Measurements from ENCODE around the gene DLST. TPM values are rescaled to one million over a fixed set of nuclear protein-coding genes. Genes with fewer than 3 reads are reported as not detected.

The DLST gene
- polyA plus RNA-seq, 1 donor: 70.7 TPM

DNA sequence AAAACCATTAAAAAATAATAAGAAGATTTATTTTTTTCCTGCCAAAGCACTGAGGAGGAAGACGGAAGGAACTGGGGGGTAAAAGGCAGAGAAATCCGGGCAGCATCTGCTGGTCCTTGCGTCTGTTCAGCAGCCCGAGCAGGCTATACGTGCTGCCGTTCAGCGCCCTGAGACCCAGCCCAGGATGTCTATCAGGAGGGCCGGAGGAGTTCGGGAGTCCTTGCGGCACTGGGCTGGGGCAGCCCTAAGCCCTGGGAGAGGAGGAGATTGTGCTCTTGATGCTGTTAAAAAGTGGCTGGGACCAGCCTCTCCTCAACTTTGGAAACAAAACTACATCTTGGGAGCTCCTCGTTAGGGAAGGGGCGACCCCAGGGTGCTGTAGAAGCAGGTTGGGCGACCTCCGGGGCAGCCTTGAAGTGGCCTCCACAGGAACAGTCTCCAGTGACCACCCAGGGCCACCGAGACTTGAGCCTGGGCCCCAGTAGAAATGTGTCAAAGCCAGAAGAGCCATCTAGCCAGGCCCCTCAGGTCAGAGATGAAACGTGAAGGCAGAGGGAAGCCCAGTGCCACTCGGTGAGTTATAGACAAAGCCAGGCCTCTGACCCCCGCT lies 59.3 kb downstream of the DLST start:
- DNase-seq (ENCODE audit: low read depth): no peak

DNA sequence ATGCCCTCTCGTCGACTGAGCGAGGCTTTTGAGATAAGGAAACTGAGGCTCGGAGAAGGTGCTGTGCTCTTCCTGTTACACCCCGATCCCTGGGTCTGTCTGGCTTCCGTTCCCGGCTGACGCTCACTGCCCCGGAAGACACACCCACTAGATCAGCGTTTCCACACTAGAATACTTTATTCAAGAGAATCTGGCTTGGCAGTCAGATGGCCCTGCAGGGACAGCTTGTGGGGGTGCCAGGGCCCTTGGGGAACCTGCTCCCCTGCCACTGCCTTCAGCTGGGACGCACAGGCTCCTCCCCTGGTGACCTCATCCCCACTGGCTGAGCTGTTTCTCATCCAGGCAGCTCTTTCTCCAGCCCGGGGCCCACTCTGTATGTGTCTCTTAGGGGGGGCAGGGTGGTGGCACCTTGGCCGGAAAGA lies 60.0 kb downstream of the DLST start:
- DNase-seq (ENCODE audit: low read depth): no peak

DNA sequence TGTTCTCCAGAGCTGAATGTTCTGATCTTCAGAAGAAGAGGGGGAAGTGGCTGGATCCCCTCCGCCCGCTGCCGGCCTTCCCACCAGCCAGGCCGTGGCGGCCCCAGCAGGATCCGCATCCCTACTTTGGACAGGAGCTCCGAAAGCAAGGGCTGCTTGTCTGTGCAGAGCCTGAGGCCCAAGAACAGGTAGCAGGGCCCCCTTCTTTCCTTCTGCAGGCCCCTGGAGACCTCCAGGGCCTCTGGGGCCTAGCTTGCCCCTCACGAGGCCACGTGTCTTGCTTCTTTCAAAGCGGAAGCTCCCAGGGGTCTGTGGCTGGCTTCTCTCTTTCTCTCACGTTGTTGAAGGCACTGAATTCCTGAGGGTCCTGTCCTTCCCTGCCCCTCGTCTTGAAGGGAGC lies 60.5 kb downstream of the DLST start:
- no peak for DNase-seq (ENCODE audit: low read depth)

DNA sequence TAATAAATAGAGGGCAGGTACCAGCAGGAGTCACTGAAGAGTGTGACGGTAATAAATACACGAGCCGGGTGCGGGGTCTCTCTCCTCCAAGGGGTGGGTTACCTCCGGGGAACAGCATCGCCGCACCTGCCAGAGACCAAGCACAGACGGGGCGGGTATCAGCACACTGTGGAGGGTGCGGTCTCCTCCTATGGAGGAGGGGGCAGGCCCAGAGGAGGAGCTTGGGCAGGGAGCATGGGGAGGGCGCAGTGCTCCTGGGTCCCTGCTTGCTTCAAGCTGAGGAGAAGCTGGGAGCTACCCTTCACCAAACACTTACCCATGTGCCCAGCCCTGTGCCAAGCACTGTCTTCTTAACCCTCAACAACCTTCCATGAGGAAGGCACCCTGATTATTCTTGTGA lies 60.9 kb downstream of the DLST start:
- no peak for DNase-seq (ENCODE audit: low read depth)

DNA sequence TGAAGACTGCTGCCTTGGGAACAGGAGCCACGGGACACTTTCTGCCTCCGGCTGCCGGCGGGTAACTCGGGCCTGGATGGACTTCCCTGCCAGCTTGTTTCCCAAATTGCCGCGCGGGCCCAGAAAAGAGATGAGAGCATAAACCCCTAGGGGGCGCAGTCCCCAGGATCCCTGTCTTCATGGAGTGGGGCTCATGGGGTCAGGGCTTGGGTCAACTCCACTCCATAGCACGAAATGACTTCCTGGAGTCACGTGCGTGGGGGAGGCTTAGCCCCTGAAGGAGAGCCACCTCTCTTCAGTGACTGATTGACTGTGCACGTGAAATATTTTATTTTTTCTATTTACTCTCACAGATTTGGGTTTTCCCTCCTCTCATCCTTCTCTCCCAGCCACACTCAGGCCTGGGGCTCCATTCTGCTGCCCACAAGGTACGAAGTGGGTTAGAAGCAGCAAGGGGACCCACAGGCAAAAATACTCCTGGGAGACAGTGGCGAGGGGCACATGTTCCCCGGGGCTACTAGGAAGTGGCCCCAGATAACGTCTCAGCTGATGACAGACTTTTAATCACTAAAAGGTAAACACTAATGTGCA lies 63.6 kb downstream of the DLST start:
- no peak for DNase-seq (ENCODE audit: low read depth)

DNA sequence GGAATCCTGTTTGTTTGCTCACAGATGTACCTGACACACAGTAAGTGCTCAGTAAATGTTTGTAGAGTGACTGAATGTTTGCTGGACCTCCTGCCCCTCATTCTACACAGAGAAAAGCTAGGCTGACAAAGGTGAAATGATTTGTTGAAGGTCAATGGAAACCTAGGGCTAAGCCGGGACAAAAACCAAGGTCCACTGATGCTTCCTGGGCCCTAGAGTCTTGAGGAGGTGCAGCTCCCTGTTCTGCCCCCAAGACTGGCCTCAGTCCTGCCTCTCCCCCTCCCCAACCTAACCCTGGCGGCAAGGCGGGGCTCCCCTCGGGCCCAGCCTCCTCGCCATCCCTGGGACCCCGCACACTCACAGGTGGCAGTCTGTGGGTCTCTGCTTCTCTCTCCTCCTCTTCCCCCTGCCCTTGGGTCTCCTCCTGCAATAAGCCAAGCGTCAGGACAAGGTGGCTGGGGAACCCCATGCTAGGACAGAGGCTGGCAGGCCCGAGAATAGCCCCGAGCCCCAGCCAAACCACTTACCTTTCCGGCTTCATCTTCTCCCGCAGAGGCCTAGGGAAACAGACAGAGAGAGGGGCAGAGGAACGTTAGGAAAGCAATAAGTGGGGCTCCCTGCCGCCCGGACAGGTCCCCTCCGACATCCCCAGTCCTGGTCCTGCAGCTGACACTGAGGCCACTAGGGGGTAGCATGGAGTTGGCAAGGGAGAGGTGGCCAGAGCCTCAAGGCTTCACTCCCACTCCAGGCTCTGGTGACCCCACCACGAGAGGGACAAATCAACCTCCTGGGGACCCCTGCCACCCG lies 64.3 kb downstream of the DLST start:
- DNase-seq (ENCODE audit: low read depth): no peak

DNA sequence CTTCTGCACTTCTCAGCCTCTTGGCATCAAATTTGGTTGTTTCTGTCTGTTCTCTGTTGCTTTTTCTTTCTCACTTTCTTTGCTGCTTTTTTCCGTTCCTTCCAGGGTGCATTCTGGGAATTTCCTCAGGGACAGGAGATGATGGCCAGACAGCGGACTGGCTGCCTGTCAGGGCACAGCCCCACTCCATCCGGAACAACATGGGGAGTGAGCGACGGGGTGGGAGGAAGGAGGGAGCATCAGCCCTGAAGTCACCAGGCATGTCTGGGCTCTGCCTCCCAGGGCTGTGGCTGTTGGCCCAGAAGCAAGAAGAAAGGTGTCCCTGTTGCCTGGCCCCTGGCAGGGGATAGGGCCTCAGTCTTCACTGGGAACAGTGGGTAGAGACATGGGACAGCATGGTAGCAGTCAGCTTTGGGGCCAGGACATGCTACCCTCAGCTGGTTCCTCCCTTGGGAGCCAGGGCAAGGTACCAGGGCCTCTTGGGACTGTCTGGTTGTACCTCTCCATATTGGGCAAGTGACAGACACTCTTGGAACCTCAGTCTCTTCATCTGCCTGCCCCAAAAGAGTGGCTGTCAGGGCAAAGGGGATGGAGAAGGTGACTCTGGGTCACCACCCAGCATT lies 65.1 kb downstream of the DLST start:
- DNase-seq (ENCODE audit: low read depth): no peak

DNA sequence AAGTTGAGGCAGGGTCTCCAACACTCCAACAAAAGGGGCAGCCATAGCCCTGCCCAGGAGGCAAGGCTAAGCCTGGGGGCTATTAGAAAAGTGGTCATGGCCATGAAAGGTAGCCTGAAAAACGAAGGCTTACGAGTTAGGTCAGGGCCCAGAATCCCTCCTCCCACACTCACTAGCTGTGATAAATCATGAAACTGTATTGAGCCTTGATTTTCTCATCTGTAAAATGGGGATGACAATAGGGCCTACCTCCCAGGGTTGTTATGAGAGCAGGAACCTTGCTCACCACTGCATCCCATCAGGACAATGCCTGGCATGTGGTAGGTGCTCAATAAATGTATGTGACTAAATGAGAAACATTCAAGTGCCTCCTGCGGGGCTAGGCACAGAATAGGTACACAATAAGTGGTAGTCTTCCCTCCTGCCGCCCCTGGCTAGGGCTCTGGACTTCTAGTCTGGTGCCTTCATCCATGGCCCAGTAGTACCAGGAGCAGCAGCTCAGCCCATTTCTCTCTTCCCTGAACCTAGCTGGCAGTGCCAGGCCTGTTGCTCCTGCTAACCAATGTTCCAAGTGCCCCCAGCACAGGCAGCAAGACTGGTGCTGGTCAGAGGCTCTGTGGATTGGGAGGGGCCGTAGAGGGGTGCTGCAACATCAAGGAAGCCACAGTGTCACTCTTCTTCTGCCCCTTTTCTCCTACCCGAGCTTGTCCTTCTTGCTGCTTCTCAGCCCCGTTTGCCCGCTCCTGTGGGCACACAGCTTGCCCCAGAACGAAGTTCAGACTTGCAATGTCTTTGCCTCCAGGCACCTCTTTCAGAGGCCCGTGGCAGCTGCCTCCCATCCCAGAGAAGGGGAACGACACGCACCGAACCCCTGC lies 65.9 kb downstream of the DLST start:
- no peak for DNase-seq (ENCODE audit: low read depth)

DNA sequence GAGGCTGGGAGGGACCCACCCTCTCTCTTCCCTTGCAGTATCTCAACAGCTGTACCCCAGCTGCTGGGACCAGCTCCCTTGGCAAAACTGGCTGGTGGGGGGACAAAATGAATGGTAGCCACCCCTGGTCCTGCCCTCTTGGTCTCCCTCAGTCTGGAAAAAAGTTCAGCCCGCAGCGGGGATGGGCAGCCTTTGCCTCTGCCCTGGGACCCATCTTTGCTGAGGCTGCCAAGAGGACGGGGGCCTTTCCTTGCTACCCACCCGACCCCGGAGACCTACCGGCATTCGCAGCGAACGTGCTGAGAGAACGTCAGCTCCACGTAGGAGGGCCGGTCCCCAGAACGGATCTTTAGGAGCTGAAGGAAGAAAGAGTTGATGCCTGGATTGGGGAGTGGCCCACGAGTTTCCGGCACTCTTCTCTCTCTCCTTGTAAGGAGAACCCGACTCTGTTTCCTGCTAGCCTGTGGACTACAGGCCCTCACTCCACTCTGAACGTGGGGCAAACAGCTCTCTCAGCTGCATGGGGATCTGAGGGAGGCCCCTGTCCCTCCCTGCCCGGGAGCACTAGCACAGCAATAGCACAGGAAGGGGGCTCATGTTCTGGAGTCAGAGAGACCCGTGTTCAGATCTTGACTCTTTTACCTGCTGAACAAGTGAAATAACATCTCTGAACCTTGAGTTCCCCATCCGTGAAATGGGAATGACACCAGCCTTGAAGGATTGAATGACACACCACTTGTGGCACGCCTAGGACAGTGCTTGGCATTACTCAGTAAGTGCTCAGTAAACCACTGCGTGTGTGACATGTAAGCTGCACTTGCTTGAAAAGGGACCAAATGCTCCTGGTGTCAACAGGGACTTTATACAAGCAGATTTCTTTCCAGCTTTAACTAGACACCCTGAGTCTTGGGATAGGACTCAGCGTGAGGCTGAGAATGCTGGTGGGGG lies 66.8 kb downstream of the DLST start:
- no peak for DNase-seq (ENCODE audit: low read depth)

DNA sequence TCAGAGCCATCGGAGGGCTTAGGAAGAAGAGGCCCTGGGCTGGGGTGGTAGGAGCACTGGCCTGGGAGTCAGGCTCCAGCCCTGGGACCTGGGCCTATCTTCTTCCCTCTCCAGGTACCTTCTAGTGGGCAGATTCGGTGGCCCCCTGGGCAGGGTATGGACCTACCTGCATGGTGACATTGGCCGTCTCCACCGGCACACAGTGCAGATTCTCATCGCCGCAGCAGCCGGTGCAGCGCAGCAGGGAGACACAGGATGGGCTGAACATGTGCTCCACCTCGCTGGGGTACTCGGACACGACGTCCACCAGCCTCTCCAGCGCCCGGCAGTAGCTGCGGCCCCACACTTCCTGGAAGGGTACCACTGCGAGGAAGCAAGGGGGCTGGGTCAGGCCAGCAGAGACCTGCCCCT lies 67.5 kb downstream of the DLST start:
- DNase-seq (ENCODE audit: low read depth): no peak

DNA sequence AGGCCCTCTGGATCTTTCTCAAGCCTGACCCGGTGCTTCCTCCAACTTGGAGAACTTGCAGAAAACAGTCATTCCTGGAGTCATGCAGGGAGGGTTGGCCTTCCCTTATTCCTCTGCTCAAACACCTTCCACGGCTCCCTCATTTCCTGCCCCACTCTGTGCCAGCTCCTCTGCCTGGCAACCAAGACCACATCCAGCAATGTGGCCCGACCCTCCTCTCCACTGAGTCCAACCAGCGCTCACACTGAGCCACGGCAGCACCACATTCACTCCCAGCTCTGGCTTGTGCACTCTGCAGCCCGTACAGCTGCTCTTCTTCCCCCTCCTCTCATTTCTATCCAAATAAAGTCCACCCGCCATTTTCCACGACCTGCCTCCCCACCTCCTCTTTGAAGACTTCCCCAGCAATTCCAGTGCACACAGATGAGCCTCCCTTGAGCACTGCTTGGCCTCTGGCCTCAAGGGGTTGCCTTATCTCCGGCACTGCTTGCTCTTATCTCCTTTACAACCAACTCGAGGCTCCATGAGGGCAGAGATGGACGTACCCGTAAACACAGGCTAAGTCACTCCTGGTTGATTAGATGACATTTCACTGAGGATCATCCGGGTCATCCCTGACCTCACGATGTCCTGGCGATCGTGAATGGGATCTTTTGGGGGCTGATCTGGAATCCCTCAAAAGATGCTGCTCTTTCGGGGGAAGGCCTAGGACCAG lies 68.3 kb downstream of the DLST start:
- no peak for DNase-seq (ENCODE audit: low read depth)

DNA sequence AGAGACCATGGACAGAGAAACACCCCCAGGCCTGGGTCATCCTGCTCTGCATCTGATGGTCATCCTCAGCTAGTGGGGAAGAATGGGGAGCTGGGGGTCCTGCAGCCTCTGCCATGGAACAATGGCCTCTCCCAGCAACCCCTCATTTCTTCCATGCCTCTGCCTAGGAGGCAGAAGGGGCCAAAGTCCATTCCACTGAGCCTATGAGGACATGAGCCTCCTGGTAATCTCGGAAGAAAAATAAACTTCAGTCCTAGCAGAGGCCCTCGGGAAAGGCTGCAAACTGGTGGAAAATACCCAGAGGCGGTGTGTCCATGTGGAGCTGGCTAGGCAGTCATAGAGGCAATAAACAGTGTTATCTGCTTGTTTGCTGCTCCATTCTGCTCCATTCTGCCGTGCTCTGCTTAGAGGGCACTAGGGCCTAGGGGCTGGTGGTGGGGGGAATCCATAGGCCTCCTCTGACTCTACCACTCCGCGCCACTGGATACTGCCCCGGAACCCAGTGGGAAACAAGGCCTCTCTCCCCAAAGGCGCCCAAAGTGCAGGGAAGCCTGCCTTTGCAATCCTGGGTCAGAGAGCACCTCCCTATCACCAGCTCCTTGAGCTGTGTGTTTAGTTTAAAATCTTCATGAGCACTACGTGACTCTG lies 69.2 kb downstream of the DLST start:
- DNase-seq (ENCODE audit: low read depth): no peak

DNA sequence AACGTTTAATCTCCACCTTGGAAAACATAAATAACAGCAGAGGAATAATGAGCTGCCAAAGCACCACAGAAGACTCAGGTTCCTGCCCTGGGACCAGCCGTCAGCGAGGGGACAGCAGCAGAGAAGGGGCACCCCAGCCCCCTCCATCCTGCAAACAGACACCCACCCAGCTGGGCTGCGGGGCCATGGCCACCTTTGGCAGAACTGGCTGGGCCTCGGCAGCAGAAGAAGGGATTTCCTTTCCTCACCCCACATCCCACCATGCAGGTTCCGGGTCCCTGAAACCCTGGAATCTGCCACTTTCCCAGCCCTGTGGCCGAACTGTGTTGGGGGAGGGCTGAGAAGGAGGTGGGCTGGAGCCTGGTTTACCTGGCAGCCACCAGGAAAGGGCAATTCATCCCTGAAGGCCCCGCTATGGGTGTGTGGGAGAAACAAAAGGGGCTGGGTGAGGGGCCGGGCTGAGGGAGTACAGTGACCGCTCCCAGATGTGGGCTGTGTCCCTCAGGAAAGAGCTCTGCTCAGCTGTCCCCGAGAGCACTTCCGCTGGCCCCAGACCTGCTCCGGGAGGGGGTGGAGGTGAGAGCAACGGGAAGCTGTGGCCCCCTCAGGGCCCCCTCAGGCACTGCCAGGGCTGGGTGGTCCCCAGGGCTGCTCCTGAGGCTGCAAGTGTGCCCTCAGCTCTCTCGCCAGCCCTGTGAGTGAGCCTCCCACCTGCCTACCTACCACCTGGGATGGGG lies 69.9 kb downstream of the DLST start:
- DNase-seq (ENCODE audit: low read depth): no peak

DNA sequence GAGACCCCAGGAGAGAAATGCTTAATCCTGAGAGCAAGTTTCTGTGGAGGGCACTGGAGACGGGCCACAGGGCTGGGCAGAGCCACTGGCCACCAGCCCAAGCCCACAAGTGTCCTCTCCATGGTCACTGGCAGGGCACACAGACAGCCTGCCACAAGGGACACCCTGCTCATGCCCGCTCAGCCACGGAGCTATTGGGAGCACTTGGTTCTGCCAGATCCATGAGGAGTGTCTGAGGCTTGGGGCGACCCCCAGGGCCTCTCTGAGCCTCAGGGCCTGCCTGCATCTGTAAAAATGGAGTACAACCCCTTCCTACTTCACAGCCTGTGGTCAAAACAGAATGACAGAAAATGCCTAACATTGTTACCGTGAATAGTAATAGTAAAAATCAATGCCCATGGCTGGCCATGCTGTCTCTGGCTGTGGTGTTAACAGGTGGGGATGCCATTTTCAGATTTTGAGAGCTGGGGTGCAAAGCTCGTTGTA lies 70.5 kb downstream of the DLST start:
- no peak for DNase-seq (ENCODE audit: low read depth)

DNA sequence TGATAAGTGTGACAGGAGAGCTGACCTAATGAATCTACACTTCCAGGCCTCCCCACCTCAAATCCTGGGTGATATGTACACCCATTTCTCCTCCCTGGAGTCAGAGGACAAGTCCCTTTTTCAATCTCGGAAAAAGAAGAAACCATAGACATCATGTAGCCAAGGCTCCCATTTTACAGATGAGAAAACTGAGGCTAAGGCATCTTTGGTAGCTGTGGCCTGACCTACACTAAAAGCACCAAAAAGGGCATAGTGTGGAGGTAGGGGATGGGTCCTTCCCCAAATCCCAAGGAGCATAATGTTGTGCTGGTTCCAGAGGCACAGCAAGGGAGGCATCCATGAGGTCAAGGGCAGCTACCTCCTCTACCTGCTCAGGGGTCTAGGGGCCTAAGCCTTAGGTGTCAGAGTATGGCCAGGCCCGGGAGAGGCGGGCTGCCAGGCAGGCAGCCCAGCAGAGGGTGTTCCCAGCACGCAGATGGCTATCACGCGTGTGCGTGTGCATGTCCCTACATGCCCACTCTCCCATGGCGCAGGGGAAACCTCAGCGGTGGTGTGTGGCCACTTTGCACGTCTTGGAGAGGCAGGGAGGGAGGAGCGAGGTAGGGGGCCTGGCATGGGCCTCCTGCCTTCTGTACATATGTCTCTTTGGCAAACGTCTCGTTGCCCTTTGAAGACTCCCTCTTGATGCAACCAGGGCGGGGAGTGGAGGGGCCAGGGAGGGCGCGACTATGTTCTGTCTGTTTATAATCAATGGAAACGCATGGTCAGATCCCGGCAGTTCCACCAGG lies 71.2 kb downstream of the DLST start:
- DNase-seq (ENCODE audit: low read depth): no peak

All from forelimb muscle (tissue), 1 donor.